Subcutaneous abdominal adipose tissue (tissue), 5 donors: ENCODE results near the gene TANC2.

Experiments used
- H3K27ac ChIP-seq: one replicate; pipeline ENCODE4 v1.7.0; 2013; ENCODE audit warnings: low read depth, mild to moderate bottlenecking, inconsistent platforms, low read length, moderate library complexity
- H3K27me3 ChIP-seq, 5 donors: one replicate each; pipeline ENCODE4 v1.7.0; 2013; ENCODE audit warnings: low read length in 5 of 5, inconsistent platforms in 1 of 5; ENCODE audit not compliant: control insufficient read depth in 5 of 5, insufficient read depth in 4 of 5
- H3K36me3 ChIP-seq, 5 donors: one replicate each; pipeline ENCODE4 v1.7.0; 2013; ENCODE audit warnings: low read length in 5 of 5; ENCODE audit not compliant: control insufficient read depth in 5 of 5, insufficient read depth in 5 of 5
- H3K4me1 ChIP-seq, 5 donors: one replicate each; pipeline ENCODE4 v1.7.0; 2013; ENCODE audit warnings: low read length in 5 of 5, mild to moderate bottlenecking in 3 of 5, moderate library complexity in 1 of 5; ENCODE audit not compliant: control insufficient read depth in 5 of 5, insufficient read depth in 5 of 5
- H3K4me3 ChIP-seq, 5 donors: one replicate each; pipeline ENCODE4 v1.7.0; 2013; ENCODE audit warnings: low read length in 5 of 5, low read depth in 1 of 5
- H3K9ac ChIP-seq, 5 donors: one replicate each; pipeline ENCODE4 v1.7.0; 2013; ENCODE audit warnings: low read length in 5 of 5, mild to moderate bottlenecking in 4 of 5, moderate library complexity in 3 of 5
- H3K9me3 ChIP-seq, 5 donors: one replicate each; pipeline ENCODE4 v1.7.0; 2013; ENCODE audit warnings: low read length in 5 of 5; ENCODE audit not compliant: control insufficient read depth in 5 of 5
- donor health status: healthy.
- donor health status: healthy.
- donor health status: healthy.
- donor health status: healthy.
- donor health status: healthy.

The TANC2 gene

DNA sequence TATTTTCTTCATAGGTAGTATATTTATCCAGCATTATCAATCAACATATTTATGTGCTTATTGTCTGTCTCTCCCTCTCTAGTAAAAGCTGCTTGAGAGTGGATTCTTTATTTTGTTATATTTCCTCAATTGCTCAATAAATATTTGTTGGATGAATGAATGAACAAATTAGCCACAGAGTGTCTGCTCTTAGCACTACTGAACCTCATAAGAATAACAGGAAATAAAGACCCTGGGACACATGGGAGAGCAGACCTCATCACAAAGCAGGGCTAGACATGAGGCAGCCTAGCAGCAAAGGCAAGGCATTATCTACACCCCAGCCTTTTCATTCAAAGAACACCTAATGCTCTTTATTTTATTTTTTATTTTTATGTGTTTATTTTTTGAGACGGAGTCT, 34.9 kb upstream of the TANC2 start:
- Histone ChIP-seq H3K9ac (no peak overlapping the region), H3K4me3 (no peak overlapping the region), H3K36me3 (no peaks in the 10 kb centered on the region), H3K27me3 (peaks cover 0 to 2% (median 0%) of the 10 kb centered on the region in 5 donors), H3K4me1 (peaks cover 0 to 5% (median 0%) of the 10 kb centered on the region in 5 donors), H3K9me3 (no peaks in the 10 kb centered on the region), H3K27ac (no peak overlapping the region)

- Histone ChIP-seq H3K4me3 (no peak overlapping the region), H3K9me3 (peaks cover 0 to 4% (median 0%) of the 10 kb centered on the region in 5 donors), H3K27me3 (peaks cover 0 to 2% (median 0%) of the 10 kb centered on the region in 5 donors), H3K36me3 (no peaks in the 10 kb centered on the region), H3K4me1 (peaks cover 0 to 5% (median 0%) of the 10 kb centered on the region in 5 donors), H3K9ac (no peak overlapping the region), H3K27ac (no peak overlapping the region)
Observed at GRCh38 chr17:62933501-62934385, 32.3 kb upstream of the TANC2 start.

GRCh38 chr17:62935098-62935497, 30.9 kb upstream of the TANC2 start:
- peaks cover 0 to 2% (median 0%) of the 10 kb centered on the region in 5 donors for H3K27me3 ChIP-seq
- H3K4me3 ChIP-seq, result no peak overlapping the region
- H3K36me3 ChIP-seq, result no peaks in the 10 kb centered on the region
- peaks cover 0 to 4% (median 2%) of the 10 kb centered on the region in 5 donors for H3K9me3 ChIP-seq
- H3K27ac ChIP-seq, result no peak overlapping the region
- no peak overlapping the region for H3K9ac ChIP-seq
- peaks cover 0 to 5% (median 0%) of the 10 kb centered on the region in 5 donors for H3K4me1 ChIP-seq

GRCh38 chr17:62935523-62935922, 30.5 kb upstream of the TANC2 start:
- peaks cover 0 to 5% (median 0%) of the 10 kb centered on the region in 5 donors for H3K4me1 ChIP-seq
- H3K9me3 ChIP-seq, result peaks cover 0 to 4% (median 2%) of the 10 kb centered on the region in 5 donors
- H3K36me3 ChIP-seq, result no peaks in the 10 kb centered on the region
- H3K9ac ChIP-seq, result no peak overlapping the region
- H3K4me3 ChIP-seq, result no peak overlapping the region
- peaks cover 0 to 2% (median 0%) of the 10 kb centered on the region in 5 donors for H3K27me3 ChIP-seq
- H3K27ac ChIP-seq, result no peak overlapping the region

DNA sequence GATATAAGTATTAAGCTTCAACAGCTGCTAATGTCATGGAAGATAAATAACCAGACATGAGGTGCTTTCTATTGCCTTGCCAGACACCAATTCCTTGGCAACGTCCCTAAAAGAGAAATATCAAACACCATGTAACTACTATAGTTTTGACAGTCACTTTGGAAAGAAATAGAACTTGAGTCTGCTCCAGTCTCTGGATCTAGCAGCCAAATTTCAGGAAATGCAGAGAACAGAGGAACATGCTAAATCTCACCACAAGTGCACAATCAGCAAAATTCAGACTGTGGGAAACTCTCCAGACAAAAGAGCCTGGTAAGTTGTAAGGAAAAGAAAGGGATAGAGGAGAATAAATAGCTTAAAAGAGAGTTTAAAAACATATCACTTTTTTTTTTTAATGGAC, 28.4 kb upstream of the TANC2 start:
- Histone ChIP-seq H3K4me3 (no peak overlapping the region), H3K27me3 (peaks cover 0 to 2% (median 0%) of the 10 kb centered on the region in 5 donors), H3K9ac (no peak overlapping the region), H3K27ac (no peak overlapping the region), H3K36me3 (no peaks in the 10 kb centered on the region), H3K4me1 (peaks cover 0 to 5% (median 0%) of the 10 kb centered on the region in 5 donors), H3K9me3 (peaks cover 3 to 14% (median 9%) of the 10 kb centered on the region in 5 donors)

DNA sequence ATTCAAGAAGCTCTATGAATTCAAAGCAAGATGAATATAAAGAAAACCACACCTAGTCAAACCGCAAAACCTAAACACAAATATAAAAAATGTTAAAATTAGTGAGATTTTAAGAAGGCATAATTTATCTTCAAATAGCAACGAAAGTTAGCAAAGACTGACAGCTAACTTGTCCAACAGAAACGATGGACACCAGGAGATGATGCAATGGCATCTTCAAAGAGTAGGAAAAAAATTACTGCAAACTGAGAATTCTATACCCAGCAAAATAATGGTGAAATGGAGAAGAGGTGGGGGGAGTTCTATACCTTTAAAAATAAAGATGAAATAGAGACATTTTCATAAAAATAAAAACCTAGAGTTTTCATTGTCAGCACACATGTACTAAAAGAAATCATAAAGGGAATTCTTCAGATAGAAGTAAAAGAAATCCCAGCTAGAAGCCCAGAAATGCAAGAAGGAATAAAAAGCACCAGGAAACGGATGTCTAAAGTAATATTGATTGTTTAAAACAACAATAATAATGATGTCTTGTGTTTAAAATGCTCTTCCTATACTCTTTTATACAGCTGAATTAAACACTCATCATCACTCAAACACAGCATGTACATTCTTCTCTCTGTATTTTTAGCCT, 24.6 kb upstream of the TANC2 start:
- H3K27ac ChIP-seq, result no peak overlapping the region
- no peak overlapping the region for H3K9ac ChIP-seq
- H3K27me3 ChIP-seq, result no peaks in the 10 kb centered on the region
- H3K9me3 ChIP-seq, result peaks cover 3 to 14% (median 9%) of the 10 kb centered on the region in 5 donors
- no peak overlapping the region for H3K4me3 ChIP-seq
- H3K4me1 ChIP-seq, result no peaks in the 10 kb centered on the region
- no peaks in the 10 kb centered on the region for H3K36me3 ChIP-seq

DNA sequence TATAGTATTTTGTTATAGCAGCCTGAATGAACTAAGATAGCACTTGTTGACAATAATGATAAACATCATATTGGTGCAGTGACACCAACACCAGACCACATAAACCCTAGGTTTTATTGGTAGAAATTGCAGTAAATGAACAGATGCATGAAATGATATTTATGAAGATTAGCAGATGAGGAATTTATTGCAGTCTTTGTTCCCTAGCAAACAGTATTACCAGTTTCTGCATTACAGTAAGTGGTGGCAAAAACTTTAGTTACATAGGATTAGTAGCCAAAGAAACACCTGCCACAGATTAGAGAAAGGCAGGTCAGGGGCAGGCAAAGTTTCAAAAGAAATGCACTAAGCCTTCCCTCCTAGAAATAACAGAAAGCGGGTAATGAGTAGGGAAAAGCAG, 17.7 kb upstream of the TANC2 start:
- Histone ChIP-seq H3K27me3 (no peaks in the 10 kb centered on the region), H3K4me1 (no peaks in the 10 kb centered on the region), H3K9me3 (peaks cover 0 to 13% (median 7%) of the 10 kb centered on the region in 5 donors), H3K4me3 (no peak overlapping the region), H3K36me3 (no peaks in the 10 kb centered on the region), H3K27ac (no peak overlapping the region), H3K9ac (no peak overlapping the region)

DNA sequence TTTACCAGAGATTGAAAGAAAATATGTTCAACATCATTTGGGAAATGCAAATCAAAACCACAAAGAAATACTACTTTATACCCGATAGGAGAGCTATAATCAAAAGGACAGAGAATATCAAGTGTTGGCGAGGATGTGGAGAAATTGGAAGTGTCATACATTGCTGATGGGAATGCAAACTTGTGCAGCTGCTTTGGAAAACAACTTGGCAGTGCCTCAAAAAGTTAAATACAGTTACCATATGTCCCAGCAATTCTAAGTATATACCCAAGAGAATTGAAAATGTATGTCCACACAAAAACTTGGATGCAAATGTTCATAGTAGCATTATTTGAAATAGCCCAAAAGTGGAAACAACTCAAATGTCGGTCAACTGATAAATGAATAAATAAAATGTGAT, 17.0 kb upstream of the TANC2 start:
- Histone ChIP-seq H3K27ac (no peak overlapping the region), H3K36me3 (no peaks in the 10 kb centered on the region), H3K9me3 (peaks cover 0 to 13% (median 7%) of the 10 kb centered on the region in 5 donors), H3K27me3 (no peaks in the 10 kb centered on the region), H3K4me3 (no peak overlapping the region), H3K9ac (no peak overlapping the region), H3K4me1 (no peaks in the 10 kb centered on the region)

- Histone ChIP-seq H3K4me1 (no peaks in the 10 kb centered on the region), H3K4me3 (no peak overlapping the region), H3K36me3 (no peaks in the 10 kb centered on the region), H3K27ac (no peak overlapping the region), H3K27me3 (no peaks in the 10 kb centered on the region), H3K9ac (no peak overlapping the region), H3K9me3 (peaks cover 0 to 13% (median 7%) of the 10 kb centered on the region in 5 donors)
Observed at GRCh38 chr17:62950067-62950466, 16.0 kb upstream of the TANC2 start.

DNA sequence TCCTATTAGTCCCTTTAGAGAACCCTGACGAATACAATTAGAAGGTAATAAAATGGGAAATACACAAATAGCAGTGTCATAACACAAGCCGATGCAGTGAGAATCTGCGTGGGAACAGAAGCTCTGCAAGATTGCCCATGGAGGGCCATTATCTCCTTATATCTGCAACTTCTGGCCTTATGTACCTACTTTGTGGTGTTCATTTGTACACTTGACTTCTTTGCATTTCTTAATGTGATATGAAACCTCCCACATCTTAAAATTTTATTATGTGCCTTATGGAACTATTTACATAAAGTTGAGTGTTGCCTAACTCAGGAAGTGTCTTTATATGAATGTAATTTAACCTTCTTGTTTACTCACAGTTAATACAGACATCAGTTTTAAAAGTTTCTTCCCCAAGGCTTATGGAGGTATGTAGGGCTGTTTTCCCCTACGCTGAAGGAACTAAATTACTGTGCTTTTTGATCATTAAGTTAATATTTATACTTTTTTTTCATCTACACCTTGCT, 10.1 kb upstream of the TANC2 start:
- no peak overlapping the region for H3K27ac ChIP-seq
- no peaks in the 10 kb centered on the region for H3K4me1 ChIP-seq
- no peak overlapping the region for H3K9ac ChIP-seq
- H3K9me3 ChIP-seq, result peaks cover 0 to 5% (median under 1%) of the 10 kb centered on the region in 5 donors
- no peaks in the 10 kb centered on the region for H3K27me3 ChIP-seq
- H3K4me3 ChIP-seq, result no peak overlapping the region
- H3K36me3 ChIP-seq, result no peaks in the 10 kb centered on the region
